HAP-1 (cell line): Measurements from ENCODE around the gene IDNK.
A peak's percentile ranks its signal among the peaks of the same experiment; 100 is the strongest.

Source experiments
- DNase-seq, 2 experiments: peaks; one replicate each; pipeline ENCODE4 v3.0.0-alpha.2; 2016 to 2020; ENCODE audit warnings: low spot score in 2 of 2
- H3K27me3 ChIP-seq: fragments of 250-450 bp; sonication (Bioruptor Pico); 2 replicates; pipeline ENCODE4 v1.5.1; 2020; ENCODE audit warnings: low read depth, mild to moderate bottlenecking, moderate library complexity
- H3K36me3 ChIP-seq: fragments of 250-450 bp; sonication (Bioruptor Pico); replicated peaks from 2 replicates; pipeline ENCODE4 v1.5.1; 2020; ENCODE audit warnings: mild to moderate bottlenecking
- H3K4me1 ChIP-seq: fragments of 250-450 bp; sonication (Bioruptor Pico); 2 replicates; pipeline ENCODE4 v1.5.1; 2020; ENCODE audit warnings: mild to moderate bottlenecking
- H3K4me3 ChIP-seq: fragments of 250-450 bp; sonication (Bioruptor Pico); 2 replicates; pipeline ENCODE4 v1.5.1; 2020; ENCODE audit warnings: mild to moderate bottlenecking, moderate library complexity
- H3K9me3 ChIP-seq: fragments of 250-450 bp; sonication (Bioruptor Pico); 2 replicates; pipeline ENCODE4 v1.5.1; 2020; ENCODE audit warnings: mild to moderate bottlenecking, moderate library complexity
- in situ Hi-C: fragments of 300-500 bp; cut with MboI; formaldehyde crosslinking; loops from 3 replicates; pipeline ENCODE4 v1.14.3; 2020; ENCODE audit warnings: low sequenced_read_pairs, inconsistent platforms, mixed read lengths

The IDNK gene

GRCh38 chr9:83646500-83647239 lies 23.7 kb downstream of the IDNK start:
- Histone ChIP-seq H3K4me1 (no peaks in the 10 kb centered on the region), H3K27me3 (no peaks in the 10 kb centered on the region), H3K4me3 (no peak overlapping the region), H3K36me3 (peaks cover 5% of the 10 kb centered on the region), H3K9me3 (no peaks in the 10 kb centered on the region)
- in situ Hi-C loops, result loop anchor here (25.0 kb wide), 1 partner anchor 266 kb away; the partner anchor contains the start of gene KIF27
- DNase-seq, result no peak

- Histone ChIP-seq H3K4me1 (no peaks in the 10 kb centered on the region), H3K27me3 (no peaks in the 10 kb centered on the region), H3K9me3 (no peaks in the 10 kb centered on the region), H3K36me3 (peaks cover 18% of the 10 kb centered on the region), H3K4me3 (no peak overlapping the region)
- peak; percentile 58 to 85 for DNase-seq
- in situ Hi-C loops, result loop anchor here (25.0 kb wide), 1 partner anchor 263 kb away; the partner anchor contains the start of gene KIF27
Observed at GRCh38 chr9:83649080-83649479, 26.1 kb downstream of the IDNK start.

- Histone ChIP-seq H3K36me3 (peaks cover 20% of the 10 kb centered on the region), H3K27me3 (no peaks in the 10 kb centered on the region), H3K9me3 (no peaks in the 10 kb centered on the region), H3K4me1 (no peaks in the 10 kb centered on the region), H3K4me3 (no peak overlapping the region)
- in situ Hi-C loops, result loop anchor here (25.0 kb wide), 1 partner anchor 263 kb away; the partner anchor contains the start of gene KIF27
- DNase-seq, result no peak
Observed at GRCh38 chr9:83649515-83649914, 26.6 kb downstream of the IDNK start.

- Histone ChIP-seq H3K4me1 (no peaks in the 10 kb centered on the region), H3K9me3 (no peaks in the 10 kb centered on the region), H3K4me3 (no peak overlapping the region), H3K27me3 (no peaks in the 10 kb centered on the region), H3K36me3 (peaks cover 35% of the 10 kb centered on the region)
- in situ Hi-C loops, result no loop called here
- DNase-seq, result no peak
Observed at GRCh38 chr9:83651558-83651957, 28.6 kb downstream of the IDNK start.

- H3K9me3 ChIP-seq, result no peaks in the 10 kb centered on the region
- no peak overlapping the region for H3K4me3 ChIP-seq
- no peak for DNase-seq
- no peaks in the 10 kb centered on the region for H3K27me3 ChIP-seq
- in situ Hi-C loops, result no loop called here
- peaks cover 41% of the 10 kb centered on the region for H3K36me3 ChIP-seq
- H3K4me1 ChIP-seq, result no peaks in the 10 kb centered on the region
Observed at GRCh38 chr9:83652433-83652832, 29.5 kb downstream of the IDNK start.

GRCh38 chr9:83655433-83655832 lies 32.5 kb downstream of the IDNK start:
- H3K27me3 ChIP-seq, result no peaks in the 10 kb centered on the region
- DNase-seq, result no peak
- in situ Hi-C loops, result no loop called here
- H3K4me1 ChIP-seq, result no peaks in the 10 kb centered on the region
- H3K4me3 ChIP-seq, result no peak overlapping the region
- H3K9me3 ChIP-seq, result no peaks in the 10 kb centered on the region
- peaks cover 59% of the 10 kb centered on the region for H3K36me3 ChIP-seq

GRCh38 chr9:83656032-83656680 lies 33.2 kb downstream of the IDNK start:
- DNase-seq, result no peak
- in situ Hi-C loops, result no loop called here
- no peak overlapping the region for H3K4me3 ChIP-seq
- H3K36me3 ChIP-seq, result peaks cover 64% of the 10 kb centered on the region
- H3K9me3 ChIP-seq, result no peaks in the 10 kb centered on the region
- H3K27me3 ChIP-seq, result no peaks in the 10 kb centered on the region
- H3K4me1 ChIP-seq, result no peaks in the 10 kb centered on the region

- Histone ChIP-seq H3K9me3 (no peaks in the 10 kb centered on the region), H3K4me3 (no peak overlapping the region), H3K4me1 (no peaks in the 10 kb centered on the region), H3K36me3 (peaks cover 67% of the 10 kb centered on the region), H3K27me3 (no peaks in the 10 kb centered on the region)
- in situ Hi-C loops, result no loop called here
- no peak for DNase-seq
Observed at GRCh38 chr9:83656952-83657351, 34.0 kb downstream of the IDNK start.

- Histone ChIP-seq H3K9me3 (no peaks in the 10 kb centered on the region), H3K36me3 (peaks cover 58% of the 10 kb centered on the region), H3K27me3 (no peaks in the 10 kb centered on the region), H3K4me3 (no peak overlapping the region), H3K4me1 (peaks cover 7% of the 10 kb centered on the region)
- no peak for DNase-seq
- in situ Hi-C loops, result no loop called here
Observed at GRCh38 chr9:83662933-83663332, 40.0 kb downstream of the IDNK start.

- no peak overlapping the region for H3K4me3 ChIP-seq
- peaks cover 7% of the 10 kb centered on the region for H3K4me1 ChIP-seq
- DNase-seq, result peak in 1 of 2 experiments; percentile 31
- H3K27me3 ChIP-seq, result no peaks in the 10 kb centered on the region
- in situ Hi-C loops, result no loop called here
- peaks cover 39% of the 10 kb centered on the region for H3K36me3 ChIP-seq
- H3K9me3 ChIP-seq, result no peaks in the 10 kb centered on the region
Observed at GRCh38 chr9:83665580-83666200, 42.7 kb downstream of the IDNK start.

- Histone ChIP-seq H3K9me3 (no peaks in the 10 kb centered on the region), H3K4me1 (peaks cover 7% of the 10 kb centered on the region), H3K4me3 (no peak overlapping the region), H3K36me3 (peaks cover 29% of the 10 kb centered on the region), H3K27me3 (no peaks in the 10 kb centered on the region)
- in situ Hi-C loops, result no loop called here
- no peak for DNase-seq
Observed at GRCh38 chr9:83669067-83669466, 46.1 kb downstream of the IDNK start.

GRCh38 chr9:83670381-83670780 lies 47.4 kb downstream of the IDNK start:
- Histone ChIP-seq H3K27me3 (no peaks in the 10 kb centered on the region), H3K4me3 (no peak overlapping the region), H3K36me3 (peaks cover 34% of the 10 kb centered on the region), H3K4me1 (peaks cover 7% of the 10 kb centered on the region), H3K9me3 (no peaks in the 10 kb centered on the region)
- in situ Hi-C loops, result no loop called here
- DNase-seq, result no peak

- no peak for DNase-seq
- Histone ChIP-seq H3K9me3 (no peaks in the 10 kb centered on the region), H3K4me1 (no peaks in the 10 kb centered on the region; the same call in 1 of the 2 replicates), H3K36me3 (peaks cover 38% of the 10 kb centered on the region), H3K4me3 (no peak overlapping the region), H3K27me3 (no peaks in the 10 kb centered on the region)
- in situ Hi-C loops, result no loop called here
Observed at GRCh38 chr9:83671451-83671850, 48.5 kb downstream of the IDNK start.

GRCh38 chr9:83675466-83675865 lies 52.5 kb downstream of the IDNK start:
- Histone ChIP-seq H3K36me3 (peaks cover 65% of the 10 kb centered on the region), H3K4me1 (peaks cover 8% of the 10 kb centered on the region), H3K9me3 (no peaks in the 10 kb centered on the region), H3K27me3 (no peaks in the 10 kb centered on the region), H3K4me3 (no peak overlapping the region)
- in situ Hi-C loops, result no loop called here
- no peak for DNase-seq
